ENCODE results near the gene SPOCD1.

Gene SPOCD1

DNA sequence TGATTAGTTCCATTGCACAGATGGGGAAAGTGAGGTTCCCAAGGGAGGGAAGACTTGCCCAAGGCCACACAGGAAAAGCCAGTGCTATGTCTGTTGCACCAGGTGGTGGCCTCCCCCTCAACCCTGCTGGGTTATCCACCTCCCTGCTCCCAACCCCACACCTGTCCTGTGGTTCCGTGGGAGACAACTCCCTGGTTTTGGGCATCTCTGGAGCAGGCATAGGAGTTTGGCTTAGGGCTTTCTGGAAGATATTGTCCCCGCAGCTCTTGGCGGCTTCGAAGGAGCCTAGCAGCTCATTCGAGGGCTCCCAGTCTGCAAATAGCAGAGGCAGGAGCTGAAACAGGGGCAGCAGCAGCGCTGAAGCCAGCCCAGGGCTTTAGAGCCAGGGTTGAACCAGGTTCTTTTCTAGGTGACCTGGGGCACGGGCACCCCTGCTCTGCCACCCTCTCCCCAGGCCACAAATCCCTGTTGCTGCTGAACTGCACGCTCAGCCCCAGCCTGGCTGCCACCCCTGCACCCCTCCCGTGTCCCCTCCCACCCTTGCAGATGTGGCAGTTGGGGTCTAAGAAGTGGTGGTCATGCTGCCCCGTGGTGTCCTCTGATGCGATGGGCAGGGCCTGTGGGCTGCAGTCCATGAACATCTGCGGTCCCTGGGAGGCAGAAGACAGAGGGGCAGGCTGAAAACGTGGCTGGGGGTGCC, 22.1 kb downstream of the SPOCD1 start:
- DNase-seq (ENCODE audit: low read depth in 2 of 2) = no peak
- H3K4me3 ChIP-seq (replicated peaks in 1 of 2; ENCODE audit: low read depth in 2 of 2, low read length in 2 of 2) = no peak overlapping the region
- no peak for TF ChIP-seq CTCF (IDR thresholded peaks at IDR 0.05; ENCODE audit: low read depth, low read length)

- no peak for TF ChIP-seq CTCF (IDR thresholded peaks at IDR 0.05; ENCODE audit: low read depth, low read length)
- no peak for DNase-seq (ENCODE audit: low read depth in 2 of 2)
Observed at GRCh38 chr1:31793086-31793485, 22.7 kb downstream of the SPOCD1 start.

GRCh38 chr1:31792541-31792940, 23.3 kb downstream of the SPOCD1 start:
- H3K4me3 ChIP-seq (replicated peaks in 1 of 2; ENCODE audit: low read depth in 2 of 2, low read length in 2 of 2) = no peak overlapping the region
- TF ChIP-seq CTCF (IDR thresholded peaks at IDR 0.05; ENCODE audit: low read depth, low read length) = no peak
- DNase-seq (ENCODE audit: low read depth in 2 of 2) = no peak

More at GRCh38 chr1:31793086-31793485, 22.7 kb downstream of the SPOCD1 start:
- no peak overlapping the region for H3K4me3 ChIP-seq (replicated peaks in 1 of 2; ENCODE audit: low read depth in 2 of 2, low read length in 2 of 2)

DNA sequence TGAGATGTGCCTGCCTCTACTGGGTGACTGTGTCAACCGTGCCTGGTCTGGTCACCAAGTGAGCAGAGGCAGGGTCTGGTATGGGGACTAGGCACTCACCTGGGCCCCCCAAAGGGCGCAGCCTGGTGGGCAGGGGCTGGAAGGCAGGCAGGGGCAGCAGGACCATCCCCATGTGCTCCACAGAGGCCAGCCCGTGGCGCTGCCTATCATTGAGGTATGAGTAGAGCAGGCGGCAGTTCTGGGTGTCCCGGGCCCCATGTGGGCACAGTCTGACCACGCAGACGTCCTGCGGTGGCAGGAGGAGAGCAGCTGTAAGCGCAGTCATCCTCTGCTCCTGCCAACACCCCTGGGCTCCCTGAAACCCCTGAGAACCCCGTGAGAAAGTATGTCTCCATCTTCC, 23.7 kb downstream of the SPOCD1 start:
- no peak for TF ChIP-seq CTCF (IDR thresholded peaks at IDR 0.05; ENCODE audit: low read depth, low read length)
- no peak for DNase-seq (ENCODE audit: low read depth in 2 of 2)
- no peak overlapping the region for H3K4me3 ChIP-seq (replicated peaks in 1 of 2; ENCODE audit: low read depth in 2 of 2, low read length in 2 of 2)

DNA sequence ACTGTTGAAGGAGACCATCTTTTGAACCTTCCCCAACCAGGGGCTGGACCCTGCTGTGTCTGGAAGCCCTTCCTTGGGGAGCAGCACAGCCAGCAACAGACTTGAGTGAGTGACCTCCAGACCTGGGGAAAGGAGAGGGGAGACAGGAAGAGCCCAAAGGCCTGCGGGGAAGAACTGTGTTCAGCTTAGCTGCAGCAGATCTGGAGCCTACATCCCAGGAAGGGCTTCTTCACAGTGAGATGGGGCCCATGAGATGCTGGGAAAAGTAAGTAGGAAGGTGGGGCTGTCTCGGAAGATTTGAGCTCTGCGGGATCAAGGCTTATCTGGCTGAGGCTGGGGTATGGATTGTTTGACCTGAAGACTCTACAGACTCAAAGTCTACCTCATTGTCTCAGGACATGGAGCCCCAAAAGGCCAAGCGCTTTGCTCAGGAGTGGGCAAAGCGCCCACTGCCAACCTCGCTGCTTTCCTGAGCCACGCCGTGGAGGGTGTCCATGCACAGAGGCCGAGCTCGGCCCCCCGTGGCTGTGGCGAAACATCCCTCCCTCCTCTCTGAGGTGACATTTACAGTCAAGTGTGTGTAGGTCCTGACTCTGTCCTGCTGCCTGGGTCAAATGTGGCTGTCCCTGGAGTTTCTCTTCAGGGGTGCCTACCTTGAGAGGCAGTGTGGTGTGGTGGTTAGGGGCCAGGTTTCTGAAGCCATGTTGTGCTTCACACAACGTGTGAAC, 24.5 kb downstream of the SPOCD1 start:
- no peak for TF ChIP-seq CTCF (IDR thresholded peaks at IDR 0.05; ENCODE audit: low read depth, low read length)
- no peak overlapping the region for H3K4me3 ChIP-seq (replicated peaks in 1 of 2; ENCODE audit: low read depth in 2 of 2, low read length in 2 of 2)

GRCh38 chr1:31790641-31791091, 25.2 kb downstream of the SPOCD1 start:
- no peak for TF ChIP-seq CTCF (IDR thresholded peaks at IDR 0.05; ENCODE audit: low read depth, low read length)
- H3K4me3 ChIP-seq (replicated peaks in 1 of 2; ENCODE audit: low read depth in 2 of 2, low read length in 2 of 2) = no peak overlapping the region
- DNase-seq (ENCODE audit: low read depth in 2 of 2) = no peak

More for the DNA sequence above, 24.5 kb downstream of the SPOCD1 start:
- no peak for DNase-seq (ENCODE audit: low read depth in 2 of 2)

Data from cardiac fibroblast (primary cell).